IPS DF 4.7 (cell line): ENCODE data around the gene MYBPHL.

Source experiments
- DNase-seq: peaks from one replicate; pipeline ENCODE4 v3.0.0-alpha.2; 2013; ENCODE audit warnings: low spot score; ENCODE audit errors: extremely low read depth

Gene MYBPHL

GRCh38 chr1:109306832-109307273 is at the start of gene MYBPHL:
Gene MYBPHL, minus strand, starts transcription at chr1:109307011. Its CDS starts 20 bp downstream, at chr1:109306991.
- DNase-seq: no peak

- DNase-seq: no peak
Measured at GRCh38 chr1:109356505-109356904, 49.7 kb upstream of the MYBPHL start.

- DNase-seq: no peak
Measured at GRCh38 chr1:109354929-109355328, 48.1 kb upstream of the MYBPHL start.

- no peak for DNase-seq
Measured at GRCh38 chr1:109351457-109351856, 44.6 kb upstream of the MYBPHL start.

- no peak for DNase-seq
Measured at GRCh38 chr1:109350655-109351054, 43.8 kb upstream of the MYBPHL start.

- no peak for DNase-seq
Measured at GRCh38 chr1:109350182-109350581, 43.4 kb upstream of the MYBPHL start.

- no peak for DNase-seq
Measured at GRCh38 chr1:109347511-109347910, 40.7 kb upstream of the MYBPHL start.

- no peak for DNase-seq
Measured at GRCh38 chr1:109341944-109342930, 35.4 kb upstream of the MYBPHL start.

GRCh38 chr1:109338608-109339007 is 31.8 kb upstream of the MYBPHL start:
- DNase-seq: no peak

GRCh38 chr1:109338091-109338490 is 31.3 kb upstream of the MYBPHL start:
- no peak for DNase-seq

- no peak for DNase-seq
Measured at GRCh38 chr1:109335091-109335490, 28.3 kb upstream of the MYBPHL start.

- DNase-seq: no peak
Measured at GRCh38 chr1:109331113-109331512, 24.3 kb upstream of the MYBPHL start.

GRCh38 chr1:109327285-109327684 is 20.5 kb upstream of the MYBPHL start:
- no peak for DNase-seq

GRCh38 chr1:109322974-109323373 is 16.2 kb upstream of the MYBPHL start:
- DNase-seq: no peak

GRCh38 chr1:109319114-109319513 is 12.3 kb upstream of the MYBPHL start:
- DNase-seq: no peak

GRCh38 chr1:109316506-109316905 is 9.7 kb upstream of the MYBPHL start:
- no peak for DNase-seq

GRCh38 chr1:109315288-109315687 is 8.5 kb upstream of the MYBPHL start:
- no peak for DNase-seq

GRCh38 chr1:109314795-109315194 is 8.0 kb upstream of the MYBPHL start:
- DNase-seq: no peak

- no peak for DNase-seq
Measured at GRCh38 chr1:109312978-109313775, 6.4 kb upstream of the MYBPHL start.

GRCh38 chr1:109312246-109312645 is 5.4 kb upstream of the MYBPHL start:
- DNase-seq: no peak

GRCh38 chr1:109309347-109309746 is 2.5 kb upstream of the MYBPHL start:
- no peak for DNase-seq
